ENCODE measurements around the gene CFAP298. TPM values are rescaled to one million over a fixed set of nuclear protein-coding genes. Genes with fewer than 3 reads are reported as not detected.
"Not testable (repeated sequence)": the region's sequence is repeated elsewhere in the genome, so short reads cannot be mapped to it uniquely, and the experiment has no call there.

CFAP298 gene
- total RNA-seq, result 18.1 TPM

GRCh38 chr21:32612075-32612998 lies at the start of gene CFAP298:
CFAP298 (minus strand) TSS chr21:32612377; CDS start chr21:32612243, 134 bp downstream.
- peak; percentile 88 for DNase-seq

DNA sequence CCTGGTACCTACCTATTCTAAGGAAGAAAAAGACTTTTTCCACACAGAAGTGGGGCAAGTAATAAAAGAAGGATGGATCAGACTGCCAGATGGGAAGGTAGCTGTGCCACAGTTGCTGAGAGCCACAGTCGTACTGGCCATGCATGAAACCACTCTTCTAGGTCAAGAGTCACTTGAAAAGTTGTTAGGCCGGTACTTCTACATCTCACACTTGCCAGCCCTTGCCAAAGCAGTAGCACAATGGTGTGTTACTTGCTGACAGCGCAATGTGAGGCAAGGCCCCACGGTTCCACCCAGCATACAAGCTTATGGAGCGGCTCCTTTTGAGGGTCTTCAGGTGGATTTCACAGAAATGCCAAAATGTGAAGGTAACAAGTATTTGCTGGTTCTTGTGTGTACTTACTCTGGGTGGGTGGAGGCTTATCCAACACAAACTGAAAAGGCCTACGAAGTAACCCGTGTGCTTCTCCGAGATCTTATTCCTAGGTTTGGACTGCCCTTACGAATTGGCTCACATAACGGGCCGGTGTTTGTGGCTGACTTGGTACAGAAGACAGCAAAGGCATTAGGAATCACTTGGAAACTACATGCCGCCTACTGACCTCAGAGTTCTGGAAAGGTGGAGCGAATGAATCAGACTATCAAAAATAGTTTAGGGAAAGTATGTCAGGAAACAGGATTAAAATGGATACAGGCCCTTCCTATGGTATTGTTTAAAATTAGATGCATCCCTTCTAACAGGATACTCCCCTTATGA lies 49.0 kb upstream of the CFAP298 start:
- DNase-seq, result not testable (repeated sequence)

DNA sequence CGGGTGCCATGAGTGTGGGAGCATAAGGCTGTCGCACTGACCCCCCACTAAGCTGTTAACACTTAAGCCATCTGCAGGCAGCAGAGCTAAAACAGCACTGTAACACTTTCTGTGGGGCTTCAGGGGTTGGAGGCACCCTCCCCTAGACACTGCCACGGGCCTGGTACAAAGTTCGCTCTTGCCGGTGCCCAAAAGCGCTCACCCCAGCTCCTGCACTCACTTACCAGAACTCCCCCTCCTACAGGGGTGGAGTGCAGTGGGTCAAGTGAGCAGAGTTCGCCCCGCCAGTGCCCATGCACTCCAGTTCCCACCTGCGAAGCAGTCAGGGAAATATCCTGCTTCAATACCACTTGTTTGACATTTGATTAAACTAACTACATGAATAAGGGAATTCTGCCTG lies 46.3 kb upstream of the CFAP298 start:
- no peak for DNase-seq

GRCh38 chr21:32653326-32653901 lies 41.2 kb upstream of the CFAP298 start:
- DNase-seq, result no peak

GRCh38 chr21:32648165-32648564 lies 36.0 kb upstream of the CFAP298 start:
- DNase-seq, result no peak

- no peak for DNase-seq
Measured at GRCh38 chr21:32645261-32646182, 33.3 kb upstream of the CFAP298 start.

GRCh38 chr21:32641710-32642698 lies 29.8 kb upstream of the CFAP298 start:
- DNase-seq, result no peak

- DNase-seq, result no peak
Measured at GRCh38 chr21:32626621-32627196, 14.5 kb upstream of the CFAP298 start.

DNA sequence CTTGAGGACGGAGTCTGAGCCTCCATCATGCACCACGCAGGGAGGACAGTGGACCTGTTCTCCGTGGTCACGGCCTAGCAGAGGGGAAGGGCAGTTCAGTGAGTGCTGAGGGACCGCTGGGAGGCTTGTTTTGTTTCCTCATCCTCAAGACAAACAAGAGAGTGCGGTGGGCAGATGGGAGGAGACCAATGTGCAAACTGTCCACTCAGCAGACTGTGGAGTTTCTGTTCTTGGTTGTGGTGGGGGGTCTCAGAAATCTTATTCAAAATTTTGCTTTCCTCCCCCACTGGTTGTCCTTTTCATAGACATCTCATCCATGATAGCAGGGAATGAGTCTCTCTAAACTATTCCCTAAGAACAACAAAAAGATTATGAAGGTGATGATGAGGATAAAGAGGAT lies 6.0 kb upstream of the CFAP298 start:
- DNase-seq, result not testable (repeated sequence)

DNA sequence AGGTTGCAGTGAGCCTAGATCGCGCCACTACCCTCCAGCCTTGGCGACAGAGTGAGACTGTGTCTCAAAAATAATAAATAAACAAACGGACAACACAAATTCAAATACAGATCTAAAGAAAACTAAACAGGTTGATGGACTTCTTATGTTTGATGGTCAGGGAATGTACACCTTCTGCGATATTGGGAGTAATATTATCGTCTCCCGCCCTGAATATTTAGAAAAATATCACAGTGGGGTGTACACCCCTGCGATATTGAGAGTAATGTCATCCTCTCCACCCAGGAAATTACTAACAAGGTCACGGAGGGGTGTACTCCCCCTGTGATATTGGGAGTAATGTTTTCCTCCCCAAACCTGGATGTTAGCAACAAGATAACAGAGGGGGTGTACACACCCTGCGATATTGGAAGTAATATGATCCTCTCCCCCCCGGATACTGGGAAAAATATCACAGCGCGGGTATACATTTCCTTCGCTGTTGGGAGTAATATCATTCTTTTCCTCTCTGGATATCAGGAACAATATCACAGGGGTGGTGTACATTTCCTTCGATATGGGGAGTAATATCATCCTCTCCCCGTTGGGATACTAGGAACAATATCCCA lies 1.4 kb upstream of the CFAP298 start:
- DNase-seq, result no peak

DNA sequence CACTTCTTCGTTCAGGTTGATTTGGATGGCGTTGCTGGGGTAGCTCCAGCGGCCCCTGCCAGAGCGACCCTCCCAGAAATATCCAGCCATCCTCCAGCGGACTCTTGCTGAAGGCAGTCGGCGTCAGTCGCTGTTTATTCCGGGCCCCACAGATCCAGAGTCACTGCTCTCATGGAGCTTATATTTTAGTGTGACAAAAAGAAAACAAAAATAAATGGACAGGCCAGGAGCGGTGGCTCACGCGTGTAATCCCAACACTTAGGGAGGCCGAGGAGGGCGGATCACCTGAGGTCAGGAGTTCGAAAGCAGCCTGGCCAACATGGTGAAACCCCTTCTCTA lies 791 bp upstream of the CFAP298 start:
- DNase-seq, result no peak

GRCh38 chr21:32611471-32611997 lies 643 bp downstream of the CFAP298 start:
- no peak for DNase-seq

DNA sequence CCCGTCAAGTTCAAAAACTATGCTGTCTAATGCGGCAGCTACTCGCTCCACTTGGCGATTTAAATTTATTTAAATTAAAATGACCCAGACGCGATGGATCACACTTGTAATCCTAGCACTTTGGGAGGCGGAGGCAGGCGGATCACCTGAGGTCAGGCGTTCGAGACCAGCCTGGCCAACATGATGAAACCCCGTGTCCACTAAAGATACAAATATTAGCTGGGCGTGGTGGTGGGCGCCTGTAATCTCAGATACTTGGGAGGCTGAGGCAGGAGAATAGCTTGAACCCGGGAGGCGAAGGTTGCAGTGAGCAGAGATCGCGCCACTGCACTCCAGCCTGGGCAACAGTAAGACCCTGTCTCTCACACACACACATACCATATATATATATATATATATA lies 1.2 kb downstream of the CFAP298 start:
- not testable (repeated sequence) for DNase-seq

- no peak for DNase-seq
Measured at GRCh38 chr21:32608851-32609250, 3.3 kb downstream of the CFAP298 start.

- no peak for DNase-seq
Measured at GRCh38 chr21:32605469-32605868, 6.7 kb downstream of the CFAP298 start.

- no peak for DNase-seq
Measured at GRCh38 chr21:32604464-32604863, 7.7 kb downstream of the CFAP298 start.

DNA sequence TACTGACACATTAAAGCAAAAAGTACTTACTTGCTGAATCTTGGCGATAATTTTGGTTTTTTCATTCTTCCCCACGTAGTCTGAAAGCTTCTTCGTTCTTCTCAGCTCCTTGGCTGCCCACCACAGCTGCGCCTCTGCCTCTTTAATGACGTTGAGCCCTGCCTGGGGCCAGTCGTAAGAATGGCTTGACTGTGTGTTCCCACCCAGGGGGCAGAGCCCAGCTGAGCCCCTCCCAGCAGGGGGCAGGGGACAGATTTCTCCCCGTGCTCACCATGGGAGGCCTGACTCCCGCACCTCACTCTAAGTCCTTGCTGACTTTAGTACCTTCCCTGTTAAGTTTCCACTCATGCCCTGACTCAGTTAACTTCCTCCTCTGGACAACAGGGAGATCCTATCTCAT lies 9.0 kb downstream of the CFAP298 start:
- DNase-seq, result no peak

GRCh38 chr21:32602099-32602498 lies 10.1 kb downstream of the CFAP298 start:
- no peak for DNase-seq

GRCh38 chr21:32599526-32599925 lies 12.7 kb downstream of the CFAP298 start:
- DNase-seq, result no peak

GRCh38 chr21:32599091-32599490 lies 13.1 kb downstream of the CFAP298 start:
- DNase-seq, result no peak

Data from occipital lobe (tissue), 2 donors.